Activated CD4-positive, CD25-positive, alpha-beta regulatory T cell treated with anti-CD3 and anti-CD28 coated beads, Interleukin-2, amount 50 U/mL, for 16 hours (primary cell): ENCODE results near the gene ADAM19.

Experiments
- DNase-seq: peaks from one replicate; pipeline ENCODE4 v3.0.0-alpha.2; 2020; ENCODE audit warnings: low read depth, low spot score

Gene ADAM19

GRCh38 chr5:157518963-157519362 is 56.6 kb downstream of the ADAM19 start:
- no peak for DNase-seq

- DNase-seq, result no peak
Observed at GRCh38 chr5:157516626-157517325, 58.8 kb downstream of the ADAM19 start.

DNA sequence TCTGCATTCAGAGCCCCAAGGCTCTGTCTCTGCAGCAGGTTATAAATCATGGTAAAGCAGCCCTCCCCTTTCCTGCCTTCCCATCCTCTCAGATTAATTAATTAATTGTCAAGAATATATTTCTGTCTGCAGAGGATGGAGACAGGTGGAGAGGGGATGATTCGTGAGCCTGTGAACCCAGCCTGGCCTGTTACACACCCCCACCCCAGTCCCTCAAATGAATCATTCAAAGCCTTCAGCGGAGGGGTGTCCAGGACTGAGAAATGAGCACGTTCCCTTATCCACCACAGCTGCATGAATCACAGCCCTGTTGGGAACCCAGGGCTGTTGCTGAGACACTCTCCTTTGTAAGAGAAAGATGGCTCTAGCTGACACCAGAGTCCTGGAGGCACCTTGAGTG is 59.6 kb downstream of the ADAM19 start:
- no peak for DNase-seq

DNA sequence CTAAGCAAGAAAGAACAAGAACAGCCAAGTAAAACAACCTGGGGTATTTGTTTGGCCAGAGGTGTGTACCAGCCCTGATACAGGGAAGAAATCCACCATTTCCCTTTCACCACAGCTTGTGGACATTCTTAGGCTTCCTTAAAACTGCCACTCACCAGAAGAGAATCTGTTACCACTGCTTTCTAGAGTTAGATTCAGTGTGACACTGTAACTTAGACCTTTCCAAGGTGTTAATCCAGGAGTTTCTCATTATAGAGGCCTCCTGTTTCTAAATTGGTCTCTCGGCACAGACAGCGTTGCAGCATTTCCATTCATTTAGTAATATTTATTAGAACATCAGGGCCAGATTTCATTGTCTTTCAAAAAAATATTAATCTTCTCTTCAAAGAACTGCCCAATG is 60.6 kb downstream of the ADAM19 start:
- DNase-seq, result no peak

- DNase-seq, result no peak
Observed at GRCh38 chr5:157513182-157513581, 62.4 kb downstream of the ADAM19 start.

DNA sequence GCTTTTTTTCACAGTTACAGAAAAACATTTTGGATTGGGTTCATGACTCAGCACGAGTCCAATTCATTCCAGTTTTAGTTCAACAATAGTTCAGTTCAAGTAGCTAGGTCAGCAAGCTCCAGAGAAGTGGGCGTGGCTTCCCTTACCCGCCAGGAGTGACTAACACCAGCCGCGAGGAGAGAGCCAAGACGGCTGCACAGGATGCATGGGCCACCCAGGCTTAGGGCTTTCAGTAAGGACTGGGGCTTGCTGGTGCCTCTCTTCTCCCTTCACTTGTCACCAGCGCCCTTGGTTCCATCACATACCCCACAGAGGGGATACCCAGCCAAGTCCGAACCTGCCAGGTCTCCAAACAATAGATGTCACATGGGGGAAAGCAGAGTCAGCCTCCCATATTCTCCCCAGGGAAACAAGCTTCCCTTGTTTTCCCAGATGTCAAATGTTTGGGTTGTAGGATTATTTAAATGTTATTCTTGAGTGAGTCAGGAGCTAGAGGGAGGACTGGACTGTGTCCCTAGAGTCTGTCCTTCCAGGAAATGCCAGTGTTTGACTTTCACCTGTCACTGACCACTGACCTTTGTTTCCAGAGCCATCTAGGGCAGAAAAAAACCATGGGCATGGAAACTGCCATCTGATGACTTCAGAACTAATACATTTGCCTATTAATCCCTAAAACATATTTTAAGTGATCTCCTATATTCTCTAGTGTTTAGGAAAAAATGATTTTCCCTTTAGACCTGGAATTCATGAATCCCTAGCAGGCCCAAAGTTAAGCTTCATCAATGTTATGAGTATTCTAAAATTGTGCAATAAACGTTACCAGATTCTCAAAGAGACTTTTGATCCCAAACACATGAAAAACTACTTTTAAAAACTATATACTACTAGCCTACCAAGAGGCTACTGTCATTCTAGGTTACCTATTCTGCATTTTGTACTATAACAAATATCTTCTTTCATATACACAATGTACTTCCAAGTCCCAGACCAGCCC is 63.6 kb downstream of the ADAM19 start:
- no peak for DNase-seq

GRCh38 chr5:157510682-157511081 is 64.9 kb downstream of the ADAM19 start:
- DNase-seq, result no peak

DNA sequence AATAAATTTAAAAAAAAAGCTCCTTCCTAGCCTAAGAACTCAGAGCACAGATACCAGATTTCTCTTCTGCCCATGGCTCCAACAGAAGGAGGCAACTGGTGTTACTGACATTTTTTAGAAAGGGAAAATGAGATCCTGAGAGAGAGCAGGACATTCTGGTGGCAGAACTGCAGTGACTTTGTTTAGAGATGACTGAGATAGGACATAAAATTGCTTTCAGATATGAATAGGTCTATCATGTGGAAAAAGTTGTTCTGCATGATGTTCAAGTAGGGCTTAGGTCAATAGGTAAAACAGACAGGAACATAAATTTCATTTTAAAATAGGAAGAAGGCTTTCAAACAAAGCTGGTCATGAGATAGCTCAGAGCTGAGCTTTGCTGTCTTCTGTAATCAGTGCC is 66.0 kb downstream of the ADAM19 start:
- DNase-seq, result no peak

DNA sequence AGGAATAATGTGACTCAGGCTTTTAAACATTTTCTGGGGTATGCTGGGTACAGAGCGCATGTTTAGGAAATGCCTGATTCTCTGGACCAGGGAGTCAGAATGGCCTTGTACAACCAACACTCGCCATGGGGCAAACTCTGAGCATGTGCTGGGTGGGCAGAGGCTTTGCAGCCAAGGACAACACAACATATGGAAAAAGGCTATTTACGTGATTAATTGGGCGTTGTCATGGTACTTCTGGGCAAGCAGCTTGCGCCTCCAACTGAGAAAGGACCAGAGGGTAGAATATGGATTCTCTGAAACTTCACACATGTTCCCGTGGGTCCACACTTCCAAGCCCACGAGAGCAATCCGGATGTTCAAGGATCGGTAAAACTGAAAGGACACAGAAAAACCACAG is 66.5 kb downstream of the ADAM19 start:
- no peak for DNase-seq

DNA sequence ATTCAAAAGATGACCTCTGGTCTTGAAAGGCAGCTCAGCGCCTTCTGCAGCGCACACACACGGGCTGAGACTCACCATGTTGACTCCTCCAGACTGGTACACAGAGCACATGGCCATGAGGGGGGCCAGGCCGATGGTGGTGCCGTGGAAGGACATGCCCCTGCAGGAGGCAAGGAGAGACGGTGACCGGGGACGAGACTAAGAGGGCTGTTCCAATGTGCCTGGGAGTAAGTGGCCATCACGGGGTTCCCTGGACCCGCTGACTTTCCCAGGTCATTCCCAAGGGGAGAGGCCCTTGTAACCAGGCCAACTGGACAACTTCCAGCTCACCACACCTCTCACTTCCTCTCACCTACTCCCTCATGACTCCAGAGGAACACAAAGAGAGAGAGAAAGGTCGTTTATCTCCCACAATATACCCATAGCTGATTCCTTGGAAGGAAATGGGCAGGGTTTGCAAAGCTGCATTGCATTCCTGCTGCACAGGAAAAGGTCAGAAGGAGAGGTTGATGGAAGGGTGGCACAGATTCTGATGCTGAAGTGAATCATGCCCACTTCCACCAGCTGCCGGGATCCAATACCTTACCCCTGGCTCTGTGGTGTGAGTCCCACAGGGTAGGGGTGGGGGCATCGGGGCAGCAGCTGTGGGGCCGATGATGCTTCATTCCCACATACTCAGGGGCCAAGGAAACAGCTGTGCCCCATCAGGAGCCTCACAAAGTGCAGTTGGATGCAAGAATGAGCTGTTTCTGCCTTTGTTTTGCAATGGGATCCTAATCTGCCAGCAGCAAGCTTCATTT is 68.4 kb downstream of the ADAM19 start:
- DNase-seq, result no peak

DNA sequence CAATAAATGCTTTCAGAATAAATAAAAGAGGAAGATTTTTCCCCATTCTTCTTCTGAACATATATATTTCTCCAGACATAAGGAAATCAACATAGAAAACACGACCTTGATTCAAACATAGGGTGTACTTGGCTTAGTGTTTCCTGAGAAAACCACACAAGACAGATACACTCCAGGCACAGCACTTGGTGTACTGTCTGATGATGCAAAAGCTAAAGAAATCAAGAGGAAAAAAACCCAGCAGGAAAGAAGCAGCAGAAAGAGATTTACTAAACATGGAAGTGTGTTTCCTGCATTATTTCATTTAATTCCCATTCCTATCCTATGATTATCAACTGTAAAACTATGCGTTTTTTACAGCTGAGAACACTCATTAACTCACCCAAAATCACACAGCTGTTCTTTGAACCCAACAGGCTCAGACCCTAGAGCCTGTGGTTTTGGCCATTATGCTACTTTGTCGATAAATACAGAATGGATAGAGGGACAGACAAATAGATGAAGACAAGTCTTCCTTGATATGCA is 69.4 kb downstream of the ADAM19 start:
- no peak for DNase-seq

- no peak for DNase-seq
Observed at GRCh38 chr5:157505496-157505895, 70.1 kb downstream of the ADAM19 start.

DNA sequence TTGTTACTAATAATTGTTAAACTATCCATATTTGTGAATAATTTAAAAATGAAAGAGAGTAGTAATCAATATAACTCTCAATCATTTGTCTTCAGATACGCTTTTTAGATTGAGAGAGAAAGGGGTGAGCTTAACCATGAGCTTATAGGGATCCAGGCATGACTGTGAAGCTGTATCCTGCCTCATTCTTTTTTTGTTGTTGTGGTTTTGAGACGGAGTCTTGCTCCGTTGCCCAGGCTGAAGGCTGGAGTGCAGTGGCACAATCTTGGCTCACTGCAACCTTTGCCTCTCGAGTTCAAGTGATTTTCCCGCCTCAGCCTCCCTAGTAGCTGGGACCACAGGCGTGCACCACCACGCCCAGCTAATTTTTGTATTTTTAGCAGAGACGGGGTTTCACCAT is 71.5 kb downstream of the ADAM19 start:
- no peak for DNase-seq

- DNase-seq, result no peak
Observed at GRCh38 chr5:157502143-157502647, 73.4 kb downstream of the ADAM19 start.

- DNase-seq, result no peak
Observed at GRCh38 chr5:157497875-157498611, 77.5 kb downstream of the ADAM19 start.

GRCh38 chr5:157496864-157497263 is 78.7 kb downstream of the ADAM19 start:
- no peak for DNase-seq

DNA sequence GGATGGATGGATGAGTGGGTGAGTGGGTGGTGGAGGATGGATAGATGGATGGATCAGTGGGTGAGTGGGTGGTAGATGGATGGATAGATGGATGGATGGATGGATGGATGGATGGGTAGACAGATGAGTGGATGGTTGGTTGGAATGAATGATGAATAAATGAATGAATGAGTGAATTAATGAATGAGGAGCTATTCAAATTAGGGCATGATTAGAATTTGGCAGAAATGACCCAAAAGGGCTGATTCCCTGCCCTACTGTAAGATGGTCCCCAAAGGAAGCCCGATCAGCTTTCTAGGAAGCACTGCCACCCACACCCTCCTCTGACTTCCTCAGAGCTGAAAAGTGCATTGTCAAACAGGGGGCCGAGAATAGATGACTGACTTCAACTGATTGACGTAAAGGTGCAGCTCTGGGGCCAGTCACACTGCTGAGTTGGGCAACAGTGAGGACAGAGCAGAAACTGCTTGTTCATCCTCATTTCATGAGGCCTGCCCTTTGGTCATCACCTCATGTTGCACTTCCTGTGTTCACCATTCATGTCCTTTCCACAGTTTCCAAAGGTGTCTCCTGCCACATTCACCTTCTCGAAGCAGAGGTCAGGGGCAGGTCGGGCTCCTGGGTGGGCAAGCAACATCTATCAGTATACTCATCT is 81.3 kb downstream of the ADAM19 start:
- no peak for DNase-seq

- DNase-seq, result no peak
Observed at GRCh38 chr5:157492886-157493285, 82.7 kb downstream of the ADAM19 start.

DNA sequence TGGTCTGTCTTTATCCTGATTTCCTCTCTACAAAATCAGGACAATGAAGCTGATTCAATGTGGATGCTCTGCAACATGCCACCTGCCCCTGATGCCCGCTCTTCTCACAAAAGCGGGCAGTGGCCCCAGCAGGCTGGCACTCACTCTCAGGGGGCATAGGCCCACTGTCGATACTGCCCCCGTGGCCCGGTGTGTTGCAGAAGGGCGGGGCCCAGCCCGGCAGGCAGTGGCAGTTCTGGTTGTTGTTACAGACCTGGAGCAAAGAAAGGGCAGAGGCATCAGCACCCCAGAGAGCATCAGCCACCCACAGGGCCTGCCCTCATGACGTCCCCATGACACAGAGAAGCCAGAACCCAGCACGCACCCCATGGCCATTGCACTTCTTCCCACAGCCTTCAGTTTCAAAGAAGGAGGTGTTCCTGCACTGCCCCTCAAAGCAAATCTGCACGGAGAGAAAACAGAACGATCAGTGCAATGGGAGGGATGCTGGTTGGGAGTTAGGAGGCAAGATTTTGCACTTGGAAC is 84.0 kb downstream of the ADAM19 start:
- DNase-seq, result no peak

- no peak for DNase-seq
Observed at GRCh38 chr5:157487358-157487757, 88.2 kb downstream of the ADAM19 start.
